Measurements from ENCODE around the gene CSF1R.

- TF ChIP-seq, protein P1, sequence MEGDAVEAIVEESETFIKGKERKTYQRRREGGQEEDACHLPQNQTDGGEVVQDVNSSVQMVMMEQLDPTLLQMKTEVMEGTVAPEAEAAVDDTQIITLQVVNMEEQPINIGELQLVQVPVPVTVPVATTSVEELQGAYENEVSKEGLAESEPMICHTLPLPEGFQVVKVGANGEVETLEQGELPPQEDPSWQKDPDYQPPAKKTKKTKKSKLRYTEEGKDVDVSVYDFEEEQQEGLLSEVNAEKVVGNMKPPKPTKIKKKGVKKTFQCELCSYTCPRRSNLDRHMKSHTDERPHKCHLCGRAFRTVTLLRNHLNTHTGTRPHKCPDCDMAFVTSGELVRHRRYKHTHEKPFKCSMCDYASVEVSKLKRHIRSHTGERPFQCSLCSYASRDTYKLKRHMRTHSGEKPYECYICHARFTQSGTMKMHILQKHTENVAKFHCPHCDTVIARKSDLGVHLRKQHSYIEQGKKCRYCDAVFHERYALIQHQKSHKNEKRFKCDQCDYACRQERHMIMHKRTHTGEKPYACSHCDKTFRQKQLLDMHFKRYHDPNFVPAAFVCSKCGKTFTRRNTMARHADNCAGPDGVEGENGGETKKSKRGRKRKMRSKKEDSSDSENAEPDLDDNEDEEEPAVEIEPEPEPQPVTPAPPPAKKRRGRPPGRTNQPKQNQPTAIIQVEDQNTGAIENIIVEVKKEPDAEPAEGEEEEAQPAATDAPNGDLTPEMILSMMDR (IDR thresholded peaks at IDR 0.05; ENCODE audit: low read length): no peak
- TF ChIP-seq EZH2 (IDR thresholded peaks at IDR 0.05; ENCODE audit: borderline replicate concordance, low read length): no peak
These were observed 7.3 kb downstream of the CSF1R start for GRCh38 chr5:150078802-150079689.
